Heart right ventricle (tissue), 16 donors: ENCODE results near the gene SEZ6. TPM values are rescaled to one million over a fixed set of nuclear protein-coding genes. Genes with fewer than 3 reads are reported as not detected.

Source experiments
- ATAC-seq, 8 donors: fragments of 200-7000 bp; cut with Tn5 transposase; one replicate each; pipeline ENCODE4 v1.9.1; 2020; ENCODE audit warnings: mild to moderate bottlenecking in 8 of 8, moderate library complexity in 8 of 8, moderate number of reproducible peaks in 1 of 8
- DNase-seq, 2 donors: peaks; one replicate each; pipeline ENCODE4 v3.0.0-alpha.2; 2020
- H3K27ac ChIP-seq, 10 donors: fragments of 200-600 bp; sonication (generic) in 2 of 10; one replicate each; pipeline versions ENCODE4 v1.5.0 to v1.8.0; 2020 to 2022; ENCODE audit warnings: mild to moderate bottlenecking in 3 of 10
- H3K27me3 ChIP-seq, 7 donors: fragments of 200-600 bp; one replicate each; pipeline ENCODE4 v1.8.0; 2021 to 2022; ENCODE audit warnings: mild to moderate bottlenecking in 2 of 7
- H3K36me3 ChIP-seq, 9 donors: fragments of 200-600 bp; sonication (generic) in 1 of 9; one replicate each; pipeline versions ENCODE4 v1.5.0 to v1.8.0; 2020 to 2022; ENCODE audit warnings: mild to moderate bottlenecking in 2 of 9
- H3K4me1 ChIP-seq, 9 donors: fragments of 200-600 bp; sonication (generic) in 1 of 9; one replicate each; pipeline versions ENCODE4 v1.5.0 to v1.8.0; 2020 to 2022; ENCODE audit warnings: mild to moderate bottlenecking in 4 of 9
- H3K4me3 ChIP-seq, 10 donors: fragments of 200-600 bp; sonication (generic) in 2 of 10; one replicate each; pipeline versions ENCODE4 v1.5.0 to v1.8.0; 2020 to 2022; ENCODE audit warnings: mild to moderate bottlenecking in 7 of 10, moderate library complexity in 2 of 10
- H3K9me3 ChIP-seq, 11 donors: fragments of 200-600 bp in 10 of 11; sonication (generic) in 2 of 11; one replicate each; pipeline versions ENCODE4 v1.5.0 to v1.8.0; 2013 to 2022; ENCODE audit warnings: mild to moderate bottlenecking in 2 of 11, control low read depth in 1 of 11, moderate library complexity in 1 of 11
- CTCF ChIP-seq, 9 donors: fragments of 200-600 bp; sonication (generic) in 2 of 9; IDR thresholded peaks; one replicate each; pipeline versions ENCODE4 v1.5.0 to v1.8.0; 2021 to 2022; ENCODE audit warnings: antibody characterized with exemption in 9 of 9, mild to moderate bottlenecking in 5 of 9, moderate library complexity in 1 of 9
- WGBS, 2 donors: extraction: QIAGEN DNeasy Blood & Tissue Kit; methylation state at CpG; one replicate each; pipeline ENCODE4 v1.1.7; 2013; ENCODE audit warnings: inconsistent platforms in 1 of 2; 5-methylcytosine and 5-hydroxymethylcytosine counted together
- intact Hi-C, 10 donors: fragments of 100-400 bp; cut with DNase I; formaldehyde crosslinking; loops; one replicate each; pipeline versions ENCODE4 v1.11.1 to v1.14.2; 2022
- polyA plus RNA-seq, 2 donors: library from polyadenylated mRNA; stranded (reverse); fragments of 200-250 nt; gene quantifications; one replicate each; pipeline ENCODE4 v1.2.3, GENCODE V29; 2013
- total RNA-seq, 10 donors: library from RNA; stranded (reverse); fragmentation: NEBNext Ultra II Directional in 3 of 10; extraction: Animal tissue kit (Norgen Biotek cat#: 25700) in 3 of 10; gene quantifications; one replicate each; pipeline versions ENCODE4 v1.2.1 to v1.2.4, GENCODE V29; 2021 to 2023
- donor health status: Arrhythmogenic right ventricular cardiomyopathy.
- donor health status: ischemic (EF 13 %, LVEDD 7.1; RV severe dilation, severe dysfunction).
- donor health status: healthy with polysubstance abuse.
- donor health status: DM: no; HTN: yes; CAD: no.
- donor health status: DM: no; HTN: no; CAD: no.
- donor health status: ischemic (EF 25% LVEDD 6.9; RV normal size, moderate dysfunction).
- donor health status: ischemic (EF 25% LVEDD 5.7; RV mildly dilated, moderate dysfunction).
- donor health status: healthy.
- donor health status: DM: yes; HTN: yes; CAD: no.
- donor health status: Ischemic cardiomyopathy.
- donor health status: ischemic (EF 35%, LVEDD 5.7; RV mildly dilated, moderate dysfunction).
- donor health status: nonischemic (EF 11% LVEDD 7.7; RV severe dilation, severe dysfunction).
- donor health status: DM: yes; HTN: yes; CAD: no.
- donor health status: PGD.
- donor health status: ischemic (EF 29% LVEDD 5.4; RV normal size, mild dysfunction).
- donor health status: nonischemic (EF 23%, LVEDD 6.1; RV moderate dilation, normal function).

Gene SEZ6
- total and polyA plus RNA-seq, 12 donors = not detected

DNA sequence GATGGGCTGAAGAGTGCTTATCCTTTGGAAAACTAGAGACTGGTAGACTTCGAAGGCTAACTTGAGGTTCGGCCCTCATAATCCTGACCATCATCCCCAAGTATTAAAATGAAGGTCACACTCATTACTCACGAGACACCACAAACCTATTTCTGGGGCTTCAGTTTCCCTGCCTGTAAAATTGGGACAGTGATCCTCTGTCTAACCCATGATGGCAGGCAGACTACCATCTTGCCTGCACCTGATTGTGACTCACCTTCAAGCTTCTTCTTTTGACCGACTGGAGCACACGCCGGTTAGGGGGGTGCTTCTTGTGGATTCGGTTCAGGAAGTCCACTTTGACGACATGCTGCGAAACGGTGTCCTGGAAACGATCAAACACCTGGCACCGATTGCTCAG is 88.8 kb downstream of the SEZ6 start:
- no peaks in the 10 kb centered on the region for H3K27me3 ChIP-seq
- intact Hi-C loops = loop anchor here in 7 of 10 donors (2.0 to 10.0 kb wide), 4 partner anchors 152 to 192 kb away; partner anchors contain the start of genes NEK8 (in 4 of the 7) and TLCD1 (in 4 of the 7)
- DNase-seq (no peak), ATAC-seq (no peak)
- 72 to 75% methylated on average over 12 of the region's 12 CpGs for WGBS, 2 donors
- no peaks in the 10 kb centered on the region for H3K9me3 ChIP-seq
- H3K36me3 ChIP-seq = peaks cover 0 to 100% (median 90%) of the 10 kb centered on the region in 9 donors
- peaks cover 0 to 16% (median 0%) of the 10 kb centered on the region in 9 donors for H3K4me1 ChIP-seq
- TF ChIP-seq CTCF (IDR thresholded peaks at IDR 0.05) = no peak
- no peak overlapping the region for H3K4me3 ChIP-seq
- peak overlapping the region in 3 of 10 donors; percentile 5 to 34 (median 15) for H3K27ac ChIP-seq

DNA sequence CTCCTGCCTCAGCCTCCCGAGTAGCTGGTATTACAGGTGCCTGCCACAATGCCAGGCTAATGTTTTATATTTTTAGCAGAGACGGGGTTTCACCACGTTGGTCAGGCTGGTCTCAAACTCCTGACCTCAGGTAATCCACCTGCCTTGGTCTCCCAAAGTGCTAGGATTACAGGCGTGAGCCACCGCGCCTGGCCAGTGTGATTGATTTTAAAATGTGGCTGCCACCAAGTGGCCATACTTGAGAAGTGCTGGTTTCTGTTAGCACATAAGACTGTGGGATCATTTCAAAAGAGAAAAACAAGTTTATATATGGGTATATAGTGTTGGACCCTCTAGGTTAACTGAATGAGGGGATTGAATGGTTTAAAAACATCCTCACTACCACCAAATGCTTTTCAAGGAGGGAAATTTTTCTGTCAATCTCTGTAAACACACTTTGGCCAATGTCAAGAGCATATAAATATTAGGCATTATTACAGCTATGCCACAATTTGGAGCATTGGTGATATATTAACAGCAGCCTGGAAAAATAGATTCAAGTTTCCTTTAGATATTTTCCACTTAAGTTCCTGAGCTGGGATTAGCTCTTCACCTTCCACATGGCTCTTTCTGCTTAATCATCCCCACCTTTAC is 89.4 kb downstream of the SEZ6 start:
- peak in 6 of 8 donors; percentile 61 to 80 (median 70) for ATAC-seq
- Histone ChIP-seq H3K36me3 (peaks cover 0 to 100% (median 91%) of the 10 kb centered on the region in 9 donors), H3K27me3 (no peaks in the 10 kb centered on the region), H3K4me1 (peaks cover 0 to 16% (median 0%) of the 10 kb centered on the region in 9 donors), H3K4me3 (no peak overlapping the region), H3K27ac (peak overlapping the region in 2 of 10 donors; percentile 5 to 34), H3K9me3 (no peaks in the 10 kb centered on the region)
- peak in 8 of 9 donors; percentile 50 to 78 (median 72) for TF ChIP-seq CTCF (IDR thresholded peaks at IDR 0.05)
- 41 to 54% methylated on average over 6 of the region's 6 CpGs for WGBS, 2 donors
- DNase-seq = no peak
- intact Hi-C loops = loop anchor here in 7 of 10 donors (2.0 to 10.0 kb wide), 4 partner anchors 152 to 192 kb away; partner anchors contain the start of genes NEK8 (in 4 of the 7) and TLCD1 (in 4 of the 7)

GRCh38 chr17:28912938-28913333 is 92.9 kb downstream of the SEZ6 start:
- DNase-seq = no peak
- Histone ChIP-seq H3K27ac (no peak overlapping the region), H3K4me3 (no peak overlapping the region), H3K4me1 (peaks cover 0 to 29% (median 16%) of the 10 kb centered on the region in 9 donors), H3K36me3 (peaks cover 0 to 100% (median 91%) of the 10 kb centered on the region in 9 donors), H3K9me3 (no peaks in the 10 kb centered on the region), H3K27me3 (no peaks in the 10 kb centered on the region)
- intact Hi-C loops = loop anchor here in 5 of 10 donors (10.0 kb wide), 2 partner anchors 148 to 188 kb away; partner anchors contain the start of genes NEK8 (in 4 of the 5) and TLCD1 (in 4 of the 5)
- no peak for TF ChIP-seq CTCF (IDR thresholded peaks at IDR 0.05)
- no peak for ATAC-seq
- 87 to 89% methylated on average over 6 of the region's 6 CpGs for WGBS, 2 donors

- H3K36me3 ChIP-seq = peaks cover 0 to 100% (median 89%) of the 10 kb centered on the region in 9 donors
- DNase-seq (no peak), ATAC-seq (peak in 1 of 8 donors; percentile 21)
- intact Hi-C loops = loop anchor here in 5 of 10 donors (10.0 kb wide), 2 partner anchors 148 to 188 kb away; partner anchors contain the start of genes NEK8 (in 4 of the 5) and TLCD1 (in 4 of the 5)
- peaks cover under 1 to 29% (median 22%) of the 10 kb centered on the region in 9 donors for H3K4me1 ChIP-seq
- no peak overlapping the region for H3K4me3 ChIP-seq
- H3K27me3 ChIP-seq = no peaks in the 10 kb centered on the region
- no peak overlapping the region for H3K27ac ChIP-seq
- TF ChIP-seq CTCF (IDR thresholded peaks at IDR 0.05) = peak in 4 of 9 donors; percentile 16 to 25 (median 18)
- H3K9me3 ChIP-seq = no peaks in the 10 kb centered on the region
- 77 to 80% methylated on average over 20 of the region's 20 CpGs for WGBS, 2 donors
Observed at GRCh38 chr17:28912281-28912937, 93.4 kb downstream of the SEZ6 start.
